Glomerular visceral epithelial cell (primary cell): ENCODE data around the gene CRYBG3.

Experiments used
- DNase-seq: peaks from one replicate; pipeline ENCODE4 v3.0.0-alpha.2; 2016; ENCODE audit errors: extremely low spot score

Gene CRYBG3

DNA sequence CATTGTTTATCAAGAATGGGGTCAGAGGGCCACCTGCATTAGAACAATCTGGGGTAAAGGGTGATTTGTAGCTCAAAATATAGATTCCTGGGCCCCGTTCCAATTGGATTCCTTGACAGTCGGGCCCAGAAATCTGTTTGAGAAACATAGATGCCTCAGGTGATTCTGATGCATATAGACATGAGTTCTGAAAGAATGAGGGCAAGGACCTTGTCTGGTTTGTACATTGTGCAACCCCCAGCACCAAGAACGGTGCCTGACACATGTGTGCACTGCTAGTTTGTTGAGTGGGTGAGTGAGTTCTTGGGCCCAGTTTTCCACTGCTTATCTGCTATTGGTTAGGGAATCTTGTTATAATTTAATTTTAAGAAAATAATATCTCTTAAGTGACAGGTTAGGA lies 16.6 kb downstream of the CRYBG3 start:
- DNase-seq, result no peak

DNA sequence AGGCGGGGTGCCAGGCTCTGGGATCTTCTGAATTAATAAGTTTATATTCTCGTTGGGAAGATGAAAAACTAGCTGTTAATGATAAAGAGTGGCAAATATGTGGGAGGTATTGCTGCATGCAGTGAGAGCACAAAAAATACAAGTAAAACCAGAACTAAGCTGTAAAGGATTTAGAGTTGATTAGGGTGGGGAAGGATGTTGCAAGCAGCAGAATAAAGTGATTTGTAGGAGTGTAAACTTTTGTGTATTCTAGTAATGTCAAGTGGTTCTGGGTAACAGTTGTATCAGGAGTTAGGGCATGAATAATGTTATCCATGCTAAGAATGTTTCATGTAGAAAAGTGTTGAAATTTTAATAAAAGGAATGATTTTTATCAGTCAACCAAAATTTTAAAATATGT lies 18.1 kb downstream of the CRYBG3 start:
- DNase-seq, result no peak

DNA sequence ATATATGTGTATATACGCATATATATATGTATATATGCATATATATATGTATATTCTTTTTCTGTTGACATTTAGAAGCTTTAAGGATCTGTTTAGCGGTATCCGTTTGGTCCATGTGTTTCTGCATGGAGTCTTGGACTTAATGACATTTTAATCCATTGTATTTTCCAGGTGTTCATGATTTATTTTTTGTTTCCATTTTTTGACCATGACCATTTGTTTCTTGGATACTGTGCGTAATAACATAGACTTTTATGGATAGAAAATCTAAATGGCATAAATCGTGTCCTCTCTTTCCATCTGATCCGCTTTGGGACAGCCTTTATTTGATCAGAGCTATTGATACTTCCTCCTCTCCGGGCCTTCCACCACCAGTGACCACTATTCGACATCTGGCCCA lies 19.5 kb downstream of the CRYBG3 start:
- DNase-seq, result no peak

- no peak for DNase-seq
Observed at GRCh38 chr3:97841956-97842355, 20.1 kb downstream of the CRYBG3 start.

- DNase-seq, result no peak
Observed at GRCh38 chr3:97848779-97849178, 27.0 kb downstream of the CRYBG3 start.

DNA sequence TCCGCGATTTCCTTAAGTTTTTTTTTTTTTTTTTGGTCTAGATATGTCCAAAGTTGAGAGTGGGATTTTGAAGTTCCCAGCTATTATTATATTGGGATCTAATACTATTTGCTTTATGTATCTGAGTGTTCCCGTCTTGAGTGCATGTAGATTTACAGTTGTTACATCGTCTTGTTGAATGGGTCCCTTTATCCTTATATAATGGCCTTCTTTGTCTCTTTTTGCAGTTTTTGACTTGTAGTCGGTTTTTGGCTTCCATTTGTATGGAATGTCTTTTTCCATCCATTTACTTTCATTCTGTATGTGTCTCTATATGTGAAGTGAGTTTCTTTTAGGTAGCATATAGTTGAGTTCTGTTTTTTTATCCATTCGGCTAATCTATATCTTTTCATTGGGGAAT lies 35.6 kb downstream of the CRYBG3 start:
- DNase-seq, result no peak

DNA sequence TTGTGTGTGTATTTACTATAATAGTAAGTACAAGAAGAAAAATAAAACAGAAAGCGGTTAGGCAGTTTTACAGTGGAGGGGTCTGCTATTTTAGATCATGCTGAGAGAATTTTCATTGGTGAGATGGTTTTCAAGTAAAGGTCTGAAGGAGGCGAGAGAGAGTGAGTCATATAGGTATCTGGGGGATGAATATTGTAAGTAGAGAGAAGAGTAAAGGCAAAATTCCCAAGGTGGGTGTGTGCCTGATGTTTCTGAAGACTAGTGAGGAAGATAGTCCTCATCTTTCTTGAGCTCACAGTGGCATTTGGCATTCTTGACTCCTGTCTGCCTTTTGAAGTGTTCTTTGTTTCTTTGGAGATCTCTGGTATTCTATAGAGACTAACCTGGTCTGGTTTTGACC lies 38.6 kb downstream of the CRYBG3 start:
- no peak for DNase-seq

DNA sequence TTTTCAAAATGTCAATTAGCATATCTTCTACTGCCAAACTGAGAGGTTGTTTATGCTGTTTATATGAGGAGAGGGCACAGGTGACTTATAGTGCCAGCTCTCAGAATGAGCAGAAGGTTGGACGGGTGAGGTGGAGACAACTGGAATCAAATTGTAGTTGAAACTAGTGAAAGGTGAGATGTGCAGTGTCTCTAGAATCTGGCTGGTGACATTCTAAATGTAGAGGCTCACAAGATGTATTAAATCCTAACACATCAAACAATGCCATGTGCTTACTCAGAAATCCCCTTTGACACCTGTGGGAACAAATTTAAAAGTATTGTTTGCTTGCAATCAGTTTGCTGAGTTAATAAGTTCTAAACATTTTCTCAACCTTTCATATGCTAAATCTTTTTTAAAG lies 40.8 kb downstream of the CRYBG3 start:
- DNase-seq, result no peak

DNA sequence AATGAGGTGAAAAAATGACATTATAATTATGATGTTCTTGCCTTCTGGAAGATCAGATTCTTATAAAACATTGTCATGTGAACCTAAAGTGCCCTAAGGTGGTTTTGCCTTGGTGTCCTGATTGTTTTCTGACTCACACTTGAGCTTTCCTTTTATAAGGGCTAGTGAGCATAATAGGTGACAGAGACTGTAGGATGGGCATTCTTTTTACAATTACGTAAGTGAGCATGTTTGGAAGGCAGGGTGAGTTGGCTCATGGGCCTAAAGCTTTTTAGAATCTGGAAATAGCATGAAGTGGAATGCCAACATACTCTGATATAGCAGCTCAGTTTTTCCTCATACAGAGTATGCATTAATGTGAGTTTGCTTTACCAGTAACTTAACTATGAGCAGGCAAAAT lies 41.2 kb downstream of the CRYBG3 start:
- DNase-seq, result peak; percentile 51

- no peak for DNase-seq
Observed at GRCh38 chr3:97863775-97864174, 42.0 kb downstream of the CRYBG3 start.

DNA sequence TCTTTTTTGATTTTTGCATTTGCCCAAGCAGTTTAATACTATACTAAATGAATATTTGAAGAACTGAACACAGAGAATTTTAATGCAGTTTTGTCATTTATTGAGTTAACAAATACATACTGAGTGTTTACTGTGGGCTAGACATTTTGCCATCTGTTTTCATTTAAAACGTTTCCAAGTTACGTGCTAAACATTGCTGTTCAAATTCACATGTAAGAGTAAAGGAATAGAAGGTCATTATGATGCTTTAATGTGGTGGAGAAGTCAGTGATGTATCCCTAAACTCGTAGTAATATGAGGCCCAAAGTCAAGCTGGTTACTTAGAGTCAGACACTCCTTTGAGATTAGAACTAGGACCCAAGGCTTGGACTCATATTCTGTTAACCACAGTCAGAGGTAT lies 49.4 kb downstream of the CRYBG3 start:
- no peak for DNase-seq

DNA sequence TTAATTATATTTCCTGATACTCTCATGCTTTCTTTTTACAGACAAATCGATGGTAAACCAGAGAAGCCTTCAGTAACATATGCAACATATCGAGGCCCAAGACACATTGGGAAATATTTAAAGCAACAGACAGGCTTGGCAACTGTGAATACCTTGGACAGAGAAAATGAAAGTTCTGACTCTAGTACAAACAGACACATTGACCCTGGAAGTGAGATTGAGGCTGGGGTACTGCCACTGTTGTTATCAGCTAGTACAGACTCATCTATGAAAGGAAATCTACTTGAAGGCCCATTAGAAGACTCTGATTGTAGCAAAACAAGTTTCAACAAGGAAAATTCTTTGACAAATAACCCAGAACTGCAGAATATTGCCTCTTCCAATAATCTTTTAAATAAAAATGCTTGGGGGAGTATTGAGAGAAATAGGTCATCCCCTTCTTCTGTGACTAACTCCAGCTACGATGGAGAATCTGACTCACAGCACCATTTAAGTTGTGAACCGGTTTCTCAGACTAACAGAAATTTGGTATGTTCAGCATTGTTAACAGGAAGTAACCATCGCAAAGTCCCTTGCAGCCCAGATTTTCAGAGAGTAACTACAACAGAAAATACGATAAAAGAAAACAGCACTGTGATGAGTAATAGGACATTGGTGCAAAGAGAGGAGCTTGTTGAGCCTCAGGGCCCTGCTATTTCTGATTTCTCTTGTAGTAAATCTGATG lies 50.2 kb downstream of the CRYBG3 start:
- peak; percentile 78 for DNase-seq

- no peak for DNase-seq
Observed at GRCh38 chr3:97872525-97873042, 50.8 kb downstream of the CRYBG3 start.

DNA sequence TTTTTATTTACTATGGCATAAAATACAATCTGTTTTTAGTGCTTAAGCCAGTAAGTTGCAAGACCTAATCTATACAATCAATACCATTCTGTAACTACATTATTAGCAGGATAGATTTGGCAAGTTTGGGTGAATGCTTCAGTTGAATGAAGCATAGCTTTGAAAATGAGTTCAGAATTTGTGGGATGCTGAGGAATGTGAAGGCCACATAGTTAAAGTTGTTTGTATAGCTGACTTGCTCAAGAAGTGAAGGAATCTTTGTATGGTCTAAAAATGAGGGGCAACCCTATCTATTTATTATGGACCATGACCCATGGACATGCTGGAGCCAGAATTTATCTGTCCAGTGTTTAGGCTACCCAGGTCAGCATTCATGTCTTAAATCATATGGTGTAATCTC lies 58.5 kb downstream of the CRYBG3 start:
- DNase-seq, result no peak

- peak; percentile 66 for DNase-seq
Observed at GRCh38 chr3:97882975-97883598, 61.3 kb downstream of the CRYBG3 start.

DNA sequence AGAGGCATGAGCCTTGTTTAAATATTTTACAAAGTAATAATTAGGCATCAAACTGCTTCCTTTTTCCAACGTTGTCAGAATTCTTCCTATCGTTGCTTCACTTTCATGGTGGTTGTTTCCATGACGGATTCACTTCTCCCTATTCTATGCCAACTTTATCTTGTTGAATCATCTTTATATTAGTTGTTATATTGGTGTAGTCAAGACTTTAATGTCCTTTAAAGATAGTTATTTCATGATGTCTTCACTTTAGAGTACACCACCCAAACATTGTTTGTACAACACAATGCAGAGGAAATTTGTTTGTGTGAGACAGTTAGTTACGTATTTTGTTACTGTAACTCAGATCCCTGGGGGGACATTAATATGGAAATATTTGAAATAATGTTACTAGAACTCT lies 61.9 kb downstream of the CRYBG3 start:
- DNase-seq, result no peak

DNA sequence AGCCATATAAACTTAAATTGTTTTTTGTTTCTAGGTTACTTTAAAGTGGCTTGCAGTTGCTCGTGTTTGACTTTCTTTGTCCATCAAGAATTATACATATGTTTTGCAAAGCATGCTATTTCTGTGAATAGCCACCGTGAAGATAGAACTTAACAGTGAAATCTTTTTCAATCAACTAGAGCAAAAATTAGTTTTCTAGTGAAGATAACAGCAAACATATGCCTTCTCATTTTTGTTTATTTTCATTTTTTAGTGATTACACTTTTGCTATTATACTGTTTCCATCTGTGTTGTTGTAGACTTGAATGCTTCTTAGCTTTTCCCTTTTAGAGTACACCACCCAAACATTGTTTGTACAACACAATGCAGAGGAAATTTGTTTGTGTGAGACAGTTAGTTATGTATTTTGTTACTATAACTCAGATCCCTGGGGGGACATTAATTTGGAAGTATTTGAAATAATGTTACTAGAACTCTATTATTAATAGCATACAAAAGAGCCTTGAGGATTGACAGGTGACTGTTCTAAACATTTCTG lies 62.8 kb downstream of the CRYBG3 start:
- DNase-seq, result no peak

DNA sequence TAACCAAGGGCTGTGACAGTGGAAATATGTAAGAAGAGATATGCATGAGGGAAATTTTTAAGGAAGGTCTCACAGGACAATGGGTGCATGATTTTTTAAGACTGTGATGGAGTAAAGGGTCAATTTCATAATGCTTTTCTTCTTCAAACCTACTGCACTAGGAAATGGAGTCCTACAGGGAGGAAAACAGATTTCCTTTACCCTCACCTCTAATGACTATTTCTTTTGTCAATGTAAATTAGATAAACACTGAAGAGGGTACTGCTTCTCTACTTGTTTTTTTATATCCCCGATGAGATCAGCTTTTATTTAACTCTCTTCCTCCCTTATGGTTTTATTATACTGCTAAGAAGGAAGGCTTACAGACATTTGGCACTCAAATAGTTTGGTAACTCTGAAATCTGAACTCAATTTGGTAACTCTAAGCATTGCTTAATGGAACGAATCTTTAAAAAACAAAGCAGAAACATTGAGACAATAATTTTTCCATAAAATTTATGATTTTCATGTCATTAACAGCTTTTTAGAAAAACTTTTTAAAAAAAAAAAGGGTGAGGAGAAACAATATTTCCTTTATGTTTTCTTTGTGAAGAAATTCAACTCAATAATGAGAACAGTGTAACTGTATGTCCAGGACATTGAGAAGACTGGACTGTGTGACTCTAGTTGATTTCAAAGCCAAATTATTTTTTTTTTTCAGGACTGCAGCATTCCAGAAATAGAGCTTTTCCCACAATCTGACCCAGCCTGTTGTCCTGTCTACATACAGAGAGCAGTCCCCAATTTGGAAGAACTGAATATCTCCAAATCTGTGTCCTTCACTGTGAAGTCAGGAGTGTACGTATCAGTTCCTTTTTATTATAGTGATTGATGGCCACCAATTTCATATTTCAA lies 64.4 kb downstream of the CRYBG3 start:
- DNase-seq, result no peak

- DNase-seq, result no peak
Observed at GRCh38 chr3:97889814-97890213, 68.0 kb downstream of the CRYBG3 start.

DNA sequence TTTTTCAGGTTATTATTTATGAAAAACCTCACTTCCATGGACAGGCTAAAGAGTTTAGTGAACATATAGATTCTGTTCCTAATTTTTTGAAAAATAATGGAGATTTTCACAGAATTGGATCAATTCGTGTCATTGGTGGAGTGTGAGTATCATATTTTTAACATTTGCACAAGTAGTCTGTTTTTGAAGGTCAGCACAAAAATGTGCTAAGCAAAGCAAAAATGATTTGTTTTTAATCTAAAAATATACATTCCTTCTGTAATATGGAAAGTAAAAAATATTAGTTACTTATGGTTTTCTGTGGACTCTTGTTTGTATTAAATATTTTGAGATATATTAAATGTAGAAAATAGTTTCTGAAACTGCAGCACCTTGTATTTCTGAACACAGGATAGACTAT lies 71.0 kb downstream of the CRYBG3 start:
- no peak for DNase-seq

- DNase-seq, result no peak
Observed at GRCh38 chr3:97895216-97895615, 73.4 kb downstream of the CRYBG3 start.

DNA sequence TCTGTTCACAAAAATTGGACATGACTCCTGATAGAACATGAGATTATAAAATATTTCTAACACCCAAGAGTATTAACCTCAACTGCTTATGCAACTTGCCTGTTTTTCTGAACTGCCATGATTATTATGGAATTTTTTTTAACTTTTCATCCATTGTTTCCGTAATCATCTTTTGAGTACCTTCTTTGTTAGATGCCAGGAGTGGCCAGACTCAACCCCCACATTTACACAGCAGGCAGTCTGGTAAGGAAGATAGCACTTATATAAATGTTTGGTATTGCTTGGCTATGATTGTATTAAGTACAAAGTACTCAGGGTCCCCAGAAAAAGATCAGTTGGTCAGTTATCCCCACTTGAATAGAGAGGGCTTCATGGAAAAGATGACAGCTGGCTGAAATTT lies 74.3 kb downstream of the CRYBG3 start:
- DNase-seq, result no peak
